Sigmoid colon (tissue), 7 donors: Measurements from ENCODE around the gene SOX12. TPM values are rescaled to one million over a fixed set of nuclear protein-coding genes. Genes with fewer than 3 reads are reported as not detected.
A peak's percentile ranks its signal among the peaks of the same experiment; 100 is the strongest.
"Not testable (repeated sequence)": the region's sequence is repeated elsewhere in the genome, so short reads cannot be mapped to it uniquely, and the experiment has no call there.

Experiments used
- DNase-seq: peaks from one replicate; pipeline ENCODE4 v3.0.0-alpha.2; 2019
- H3K27ac ChIP-seq, 4 donors: fragments of 200-600 bp; sonication (generic); one replicate each; pipeline ENCODE4 v1.5.1; 2016 to 2019; ENCODE audit warnings: mild to moderate bottlenecking in 1 of 4
- H3K27me3 ChIP-seq, 3 donors: fragments of 200-600 bp; sonication (generic); one replicate each; pipeline ENCODE4 v1.5.1; 2019; ENCODE audit warnings: mild to moderate bottlenecking in 1 of 3
- H3K36me3 ChIP-seq, 4 donors: fragments of 200-600 bp; sonication (generic); one replicate each; pipeline ENCODE4 v1.5.1; 2016 to 2019
- H3K4me1 ChIP-seq, 4 donors: fragments of 200-600 bp; sonication (generic); one replicate each; pipeline ENCODE4 v1.5.1; 2017 to 2019
- H3K4me3 ChIP-seq, 4 donors: fragments of 200-600 bp; sonication (generic); one replicate each; pipeline ENCODE4 v1.5.1; 2017 to 2019; ENCODE audit warnings: mild to moderate bottlenecking in 2 of 4, moderate library complexity in 1 of 4
- H3K9me3 ChIP-seq, 4 donors: fragments of 200-600 bp in 3 of 4; sonication (generic) in 3 of 4; one replicate each; pipeline versions ENCODE4 v1.5.1 to v1.6.1; 2013 to 2019
- CTCF ChIP-seq, 4 experiments: fragments of 450-650 bp in 3 of 4; fragments of 200-600 bp in 1 of 4; IDR thresholded peaks; one replicate each; pipeline ENCODE4 v1.5.1; 2016 to 2019; ENCODE audit warnings: antibody characterized with exemption in 4 of 4, mild to moderate bottlenecking in 3 of 4, moderate library complexity in 2 of 4
- EP300 ChIP-seq, 4 donors: sonication (generic); formaldehyde crosslinking; IDR thresholded peaks; one replicate each; pipeline ENCODE4 v1.6.1; 2017; ENCODE audit warnings: antibody characterized with exemption in 4 of 4
- POLR2A ChIP-seq, 2 donors: fragments of 450-650 bp; IDR thresholded peaks; one replicate each; pipeline ENCODE4 v1.6.1; 2016; ENCODE audit warnings: antibody characterized with exemption in 2 of 2, mild to moderate bottlenecking in 2 of 2, moderate library complexity in 2 of 2
- POLR2AphosphoS5 ChIP-seq, 4 donors: sonication (generic); formaldehyde crosslinking; IDR thresholded peaks; one replicate each; pipeline ENCODE4 v1.6.1; 2017; ENCODE audit warnings: antibody characterized with exemption in 4 of 4
- WGBS, 2 donors: extraction: QIAGEN DNeasy Blood & Tissue Kit; methylation state at CpG; one replicate each; pipeline ENCODE4 v1.1.7; 2013; 5-methylcytosine and 5-hydroxymethylcytosine counted together
- intact Hi-C: fragments of 100-400 bp; cut with DNase I; formaldehyde crosslinking; loops from one replicate; pipeline ENCODE4 v1.15.1; 2023
- polyA plus RNA-seq, 3 donors: library from polyadenylated mRNA; stranded (reverse); fragments of 200-250 nt; gene quantifications; one replicate each; pipeline ENCODE4 v1.2.3, GENCODE V29; 2013
- total RNA-seq, 4 donors: library from RNA; depleted of rRNA; stranded (reverse); fragments of >200 nt; gene quantifications; one replicate each; pipeline ENCODE4 v1.1.0, GENCODE V29; 2016
- donor health status: healthy with polysubstance abuse.
- donor health status: Bipolar disorder and iron deficiency.
- donor health status: healthy.

The SOX12 gene
- total and polyA plus RNA-seq, 7 donors: 1.2 to 9.7 (median 3.9) TPM

DNA sequence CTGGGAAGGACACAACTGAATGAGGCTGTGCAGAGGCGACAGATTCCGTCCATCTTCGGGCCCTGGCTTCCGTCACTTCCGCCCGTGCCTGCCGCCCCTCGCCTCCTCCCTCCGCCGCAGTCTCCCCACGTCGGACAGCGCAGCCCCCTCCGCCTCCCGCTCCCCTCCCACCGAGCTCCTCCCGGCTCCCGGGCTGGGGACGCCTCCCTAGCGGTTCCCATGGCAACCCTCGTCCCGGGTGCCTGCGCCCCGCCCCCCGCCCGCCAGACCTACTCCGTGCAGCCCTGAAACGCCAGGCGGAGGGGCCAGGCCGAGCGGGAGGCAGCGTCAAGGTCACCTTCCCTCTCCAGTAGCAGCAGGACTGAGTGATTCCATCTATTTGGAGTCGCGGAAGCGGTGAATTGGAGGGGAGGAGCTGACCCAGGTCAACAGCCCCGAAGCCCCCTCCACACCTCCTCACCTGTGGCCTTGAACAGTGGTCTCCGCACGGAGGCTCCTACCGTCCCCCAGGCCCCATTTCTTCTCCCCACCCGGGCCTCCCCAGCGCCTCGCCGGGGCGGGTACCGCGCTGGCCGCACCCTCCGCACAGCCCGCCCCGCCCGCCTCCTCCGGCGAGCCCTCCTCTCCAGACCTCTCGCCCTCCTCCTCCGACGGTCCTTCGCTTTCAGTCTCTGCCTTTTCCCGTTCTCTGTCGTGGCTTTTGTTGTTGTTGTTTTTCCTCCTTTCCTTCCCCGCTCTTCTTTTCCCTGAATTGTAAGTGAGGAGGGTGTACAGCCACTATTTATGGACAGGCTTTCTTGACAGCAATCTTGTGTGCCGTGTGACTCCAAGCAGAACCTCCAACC, 22.5 kb downstream of the SOX12 start:
- peaks cover 0 to 28% (median 19%) of the 10 kb centered on the region in 4 donors for H3K4me1 ChIP-seq
- TF ChIP-seq POLR2AphosphoS5 (IDR thresholded peaks at IDR 0.05) (peak; percentile 81 to 92 (median 84)), CTCF (IDR thresholded peaks at IDR 0.05) (no peak), EP300 (IDR thresholded peaks at IDR 0.05) (peak in 1 of 4 donors; percentile 46), POLR2A (IDR thresholded peaks at IDR 0.05) (peak; percentile 48)
- peak overlapping the region; percentile 72 to 82 (median 79) for H3K4me3 ChIP-seq
- peak; percentile 98 for DNase-seq
- intact Hi-C loops: loop anchor here (2.0 to 5.0 kb wide), 4 partner anchors 23 to 194 kb away; partner anchors contain the start of genes CSNK2A1, SOX12 and TBC1D20
- peak overlapping the region; percentile 94 to 98 (median 96) for H3K27ac ChIP-seq
- no peaks in the 10 kb centered on the region for H3K27me3 ChIP-seq
- WGBS, 2 donors: 1% methylated on average over 61 of the region's 61 CpGs
- peaks cover 0 to 28% (median 0%) of the 10 kb centered on the region in 4 donors for H3K36me3 ChIP-seq
- H3K9me3 ChIP-seq: no peaks in the 10 kb centered on the region

GRCh38 chr20:348972-349841, 23.9 kb downstream of the SOX12 start:
- no peaks in the 10 kb centered on the region for H3K27me3 ChIP-seq
- no peak for TF ChIP-seq EP300 (IDR thresholded peaks at IDR 0.05)
- TF ChIP-seq POLR2AphosphoS5 (IDR thresholded peaks at IDR 0.05): no peak
- TF ChIP-seq POLR2A (IDR thresholded peaks at IDR 0.05): no peak
- no peak for TF ChIP-seq CTCF (IDR thresholded peaks at IDR 0.05)
- peaks cover 0 to 36% (median 0%) of the 10 kb centered on the region in 4 donors for H3K36me3 ChIP-seq
- peaks cover 0 to 30% (median 19%) of the 10 kb centered on the region in 4 donors for H3K4me1 ChIP-seq
- H3K9me3 ChIP-seq: no peaks in the 10 kb centered on the region
- H3K27ac ChIP-seq: peak overlapping the region; percentile 94 to 98 (median 96)
- 90 to 95% methylated on average over 19 of the region's 19 CpGs for whole genome bisulfite sequencing, 2 donors
- intact Hi-C loops: loop anchor here (5.0 kb wide), 1 partner anchor 193 kb away; the partner anchor contains the start of gene CSNK2A1
- DNase-seq: no peak
- peak overlapping the region in 1 of 4 donors; percentile 82 for H3K4me3 ChIP-seq

- intact Hi-C loops: loop anchor here (5.0 to 10.0 kb wide), 2 partner anchors 299 to 382 kb away; partner anchors contain the start of gene SRXN1
- peaks cover 0 to 27% (median 0%) of the 10 kb centered on the region in 4 donors for H3K36me3 ChIP-seq
- no peak overlapping the region for H3K27ac ChIP-seq
- no peak for DNase-seq
- WGBS, 2 donors: 88 to 93% methylated on average over 13 of the region's 13 CpGs
- H3K9me3 ChIP-seq: no peaks in the 10 kb centered on the region
- TF ChIP-seq POLR2AphosphoS5 (IDR thresholded peaks at IDR 0.05) (no peak), CTCF (IDR thresholded peaks at IDR 0.05) (no peak), EP300 (IDR thresholded peaks at IDR 0.05) (no peak), POLR2A (IDR thresholded peaks at IDR 0.05) (no peak)
- H3K4me1 ChIP-seq: peaks cover 0 to 16% (median 10%) of the 10 kb centered on the region in 4 donors
- H3K27me3 ChIP-seq: no peaks in the 10 kb centered on the region
- H3K4me3 ChIP-seq: no peak overlapping the region
Observed at GRCh38 chr20:353166-353565, 27.8 kb downstream of the SOX12 start.

DNA sequence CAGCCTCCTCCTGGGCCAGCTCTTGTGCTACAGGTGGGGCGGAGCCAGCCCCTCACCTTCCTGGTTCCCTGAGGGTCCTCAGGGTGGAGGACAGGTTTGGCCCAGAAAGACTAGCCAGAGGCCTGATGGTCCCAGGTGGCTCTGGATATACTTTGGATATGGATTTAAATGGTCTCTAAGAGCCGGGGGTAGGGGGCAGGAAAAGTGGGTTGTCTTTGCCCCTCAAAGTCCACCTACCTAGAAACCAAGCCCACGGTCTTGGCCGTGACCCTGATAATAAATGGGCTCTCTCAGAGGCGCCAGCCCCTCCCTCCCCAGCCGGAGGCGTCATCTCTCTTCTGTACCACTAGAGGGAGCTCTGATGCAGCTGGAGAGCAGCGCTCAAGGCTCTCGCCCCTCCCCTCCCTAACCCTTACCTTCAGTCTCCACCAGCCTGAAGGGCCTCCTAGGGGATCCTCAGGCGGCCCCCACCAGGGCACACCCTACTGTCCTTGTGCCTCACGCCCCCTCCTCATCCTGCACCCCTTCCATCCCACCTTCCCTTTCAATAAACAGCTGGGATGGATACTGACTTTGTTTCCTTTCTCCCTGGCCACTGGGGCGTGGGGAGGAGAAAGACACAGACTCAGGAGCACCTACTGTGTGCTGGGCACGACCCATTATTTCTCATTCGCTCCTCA, 29.1 kb downstream of the SOX12 start:
- WGBS, 2 donors: 13 to 19% methylated on average over 14 of the region's 14 CpGs
- Histone ChIP-seq H3K9me3 (no peaks in the 10 kb centered on the region), H3K27me3 (no peaks in the 10 kb centered on the region), H3K27ac (no peak overlapping the region), H3K4me3 (no peak overlapping the region), H3K4me1 (peaks cover 0 to 7% (median 2%) of the 10 kb centered on the region in 4 donors), H3K36me3 (peaks cover 0 to 24% (median 0%) of the 10 kb centered on the region in 4 donors)
- intact Hi-C loops: loop anchor here (1.0 to 10.0 kb wide), 3 partner anchors 125 to 380 kb away; partner anchors contain the start of gene SRXN1
- no peak for TF ChIP-seq EP300 (IDR thresholded peaks at IDR 0.05)
- peak; percentile 79 to 98 (median 84) for TF ChIP-seq CTCF (IDR thresholded peaks at IDR 0.05)
- TF ChIP-seq POLR2AphosphoS5 (IDR thresholded peaks at IDR 0.05): peak in 1 of 4 donors; percentile 24
- TF ChIP-seq POLR2A (IDR thresholded peaks at IDR 0.05): no peak
- peak; percentile 86 for DNase-seq

- H3K4me3 ChIP-seq: not testable (repeated sequence)
- intact Hi-C loops: loop anchor here (10.0 kb wide), 1 partner anchor 379 kb away; no protein-coding TSS in a partner anchor
Observed at GRCh38 chr20:356154-356553, 30.8 kb downstream of the SOX12 start.

More at GRCh38 chr20:356154-356553, 30.8 kb downstream of the SOX12 start:
- 93 to 98% methylated on average over 2 of the region's 2 CpGs for WGBS, 2 donors
- H3K4me1 ChIP-seq, H3K27ac ChIP-seq, DNase-seq, H3K9me3 ChIP-seq, H3K27me3 ChIP-seq: not testable (repeated sequence)
- peaks cover 0 to 16% (median 0%) of the 10 kb centered on the region in 4 donors for H3K36me3 ChIP-seq
